Measurements from ENCODE around the gene FRMD1.
A peak's percentile ranks its signal among the peaks of the same experiment; 100 is the strongest.

Gene FRMD1

DNA sequence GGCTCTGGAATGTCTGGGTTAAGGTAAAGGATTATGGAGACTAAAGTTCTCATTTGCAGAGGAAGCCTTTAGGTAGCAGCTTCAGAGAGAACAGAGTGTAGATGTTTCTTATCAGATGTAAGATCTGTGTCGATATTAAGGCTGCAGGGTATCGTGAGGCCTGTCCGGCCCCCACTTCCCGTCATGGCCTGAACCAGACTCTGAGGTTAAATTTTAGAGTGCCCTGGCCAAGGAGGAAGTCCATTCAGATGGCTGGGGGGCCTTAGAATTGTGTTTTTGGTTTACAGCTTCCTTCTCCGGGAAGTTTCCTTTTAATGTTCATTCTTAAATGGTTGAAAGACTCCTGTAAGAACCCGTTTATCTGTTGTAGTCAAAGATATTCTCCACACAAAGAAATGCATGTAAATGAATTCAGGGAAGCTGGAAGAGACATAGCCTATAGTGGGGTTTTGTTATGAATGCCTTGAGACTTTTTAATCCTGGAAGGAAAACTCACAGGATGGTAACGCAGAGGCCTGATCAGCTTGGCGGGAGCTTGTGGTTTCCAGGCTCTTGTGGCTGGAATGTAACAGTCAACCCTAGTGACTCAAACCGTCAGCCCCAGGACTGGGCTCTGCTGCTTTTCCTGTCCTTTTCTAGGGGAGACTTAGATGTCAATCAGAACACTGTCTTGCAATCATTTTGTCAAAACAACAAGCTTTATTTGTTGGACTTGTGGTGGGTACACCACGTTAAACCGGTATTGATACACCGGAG, 46.8 kb downstream of the FRMD1 start:
- no peak for DNase-seq (ENCODE audit: low read depth, low spot score)
- no peak overlapping the region for H3K27ac ChIP-seq

DNA sequence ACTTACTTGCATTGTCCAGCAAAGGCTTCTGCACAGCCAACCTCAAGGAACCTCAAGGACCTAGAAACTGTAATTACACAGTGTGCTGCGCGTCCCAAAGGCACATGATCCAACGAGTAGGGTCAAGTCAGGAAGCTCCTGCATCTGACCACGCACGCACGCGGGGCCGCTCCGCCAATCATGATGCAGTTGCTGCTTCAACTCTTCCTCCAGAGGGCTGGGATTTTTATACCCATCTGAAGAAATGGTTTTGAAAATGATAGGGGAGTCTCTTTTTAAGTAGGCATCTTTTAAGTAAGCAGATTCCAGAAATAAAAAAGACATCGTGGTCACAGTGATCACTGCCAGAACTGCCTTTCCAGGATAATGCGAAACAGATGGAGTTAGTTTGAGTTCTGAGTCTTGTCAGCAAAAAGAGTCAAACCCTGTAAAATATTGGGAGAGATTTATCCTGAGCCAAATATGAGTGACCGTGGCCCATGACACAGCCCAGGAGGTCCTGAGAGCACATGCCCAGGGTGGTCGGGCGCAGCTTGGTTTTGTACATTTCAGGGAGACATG, 47.5 kb downstream of the FRMD1 start:
- no peak overlapping the region for H3K27ac ChIP-seq
- no peak for DNase-seq (ENCODE audit: low read depth, low spot score)

DNA sequence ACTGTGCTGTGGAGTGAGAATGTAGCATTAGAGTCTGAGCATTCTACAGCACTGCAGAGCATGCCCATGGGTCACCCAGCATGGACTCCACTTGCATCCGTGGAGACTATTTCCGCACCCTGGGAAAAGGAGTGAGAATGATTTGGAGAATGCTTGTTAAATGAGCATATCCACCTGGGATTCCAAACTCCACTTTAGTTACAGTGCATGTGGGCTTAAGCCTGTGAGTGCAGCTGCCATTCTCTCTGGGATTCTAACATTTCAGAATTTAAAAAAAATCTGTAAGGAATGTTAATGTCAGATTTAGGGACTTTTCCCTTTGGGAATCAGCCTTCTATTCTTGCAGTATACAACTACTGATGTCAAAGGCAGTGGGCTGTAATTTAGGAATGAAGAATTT, 48.1 kb downstream of the FRMD1 start:
- no peak for DNase-seq (ENCODE audit: low read depth, low spot score)
- H3K27ac ChIP-seq: no peak overlapping the region

DNA sequence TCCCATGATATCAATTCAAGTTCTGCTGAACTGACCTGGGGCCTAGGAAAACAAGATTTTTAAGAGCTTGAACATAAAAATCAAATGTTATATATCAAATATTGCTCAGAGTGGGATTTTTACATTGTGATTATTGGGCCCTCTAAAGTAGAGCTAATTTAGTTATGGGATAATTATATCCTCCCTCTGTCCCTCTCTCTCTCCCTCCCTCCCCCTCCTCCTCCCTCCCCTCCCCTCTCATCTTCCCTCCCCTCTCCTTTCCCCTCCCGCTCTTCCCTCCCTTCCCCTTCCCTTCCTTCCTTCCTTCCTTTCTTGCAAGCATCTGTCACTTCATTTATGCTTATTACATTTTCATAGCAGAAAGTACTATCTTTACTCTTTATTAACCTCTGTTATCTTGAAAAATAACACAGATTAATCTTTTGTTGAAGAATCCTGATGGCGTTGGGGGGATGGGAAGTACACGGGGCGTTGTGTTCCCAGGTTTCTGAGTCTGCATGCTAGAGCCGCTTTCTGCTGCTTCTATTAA, 48.7 kb downstream of the FRMD1 start:
- H3K27ac ChIP-seq: no peak overlapping the region
- no peak for DNase-seq (ENCODE audit: low read depth, low spot score)

- peak; percentile 36 for DNase-seq (ENCODE audit: low read depth, low spot score)
Measured at GRCh38 chr6:168029459-168030217, 49.4 kb downstream of the FRMD1 start.

GRCh38 chr6:168028181-168028580, 50.8 kb downstream of the FRMD1 start:
- no peak for DNase-seq (ENCODE audit: low read depth, low spot score)
- no peak overlapping the region for H3K27ac ChIP-seq

More at GRCh38 chr6:168029459-168030217, 49.4 kb downstream of the FRMD1 start:
- H3K27ac ChIP-seq: no peak overlapping the region

GRCh38 chr6:168027521-168027920, 51.5 kb downstream of the FRMD1 start:
- no peak for DNase-seq (ENCODE audit: low read depth, low spot score)
- H3K27ac ChIP-seq: no peak overlapping the region

- H3K27ac ChIP-seq: no peak overlapping the region
- no peak for DNase-seq (ENCODE audit: low read depth, low spot score)
Measured at GRCh38 chr6:168026925-168027324, 52.1 kb downstream of the FRMD1 start.

DNA sequence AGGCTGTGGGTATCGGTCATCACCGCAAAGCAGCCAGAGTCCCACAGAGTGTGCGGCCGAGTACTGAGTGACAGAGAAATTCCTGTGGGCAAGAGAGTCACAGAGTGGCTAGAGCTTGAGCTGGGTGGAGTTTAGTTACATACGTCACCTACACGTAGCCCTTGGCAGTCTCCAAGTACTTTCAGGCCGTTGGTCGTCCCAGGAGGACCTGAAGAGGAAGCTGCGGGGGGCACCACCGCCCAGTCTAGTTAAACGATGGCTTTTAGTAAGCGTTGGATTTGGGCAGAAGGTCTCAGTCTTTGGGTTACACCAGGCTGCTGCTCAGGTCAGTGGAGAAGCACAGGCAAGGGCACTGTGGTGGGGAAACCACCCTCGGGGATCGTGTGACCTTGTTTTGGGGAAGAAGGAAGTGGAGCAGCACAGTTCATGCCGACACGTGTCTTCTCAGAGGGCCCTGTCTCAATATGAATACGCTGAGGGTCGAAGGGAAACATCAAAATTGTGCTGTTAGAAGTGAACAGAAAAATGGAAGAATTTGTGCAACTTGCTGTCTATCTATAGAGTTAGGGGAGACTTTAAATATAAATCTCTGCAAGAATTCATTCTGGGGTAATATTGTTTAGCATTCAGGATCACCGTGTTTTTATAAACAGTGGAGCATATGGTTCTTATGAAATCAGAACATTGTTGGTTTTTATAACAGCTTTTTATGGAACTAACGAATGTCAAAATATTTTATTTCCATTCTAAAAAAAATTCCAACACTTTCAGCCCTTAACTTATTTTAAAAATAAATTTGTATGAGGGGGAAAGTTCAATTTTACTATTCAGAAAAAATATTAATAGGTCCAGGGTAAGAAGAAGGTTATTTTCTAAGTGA, 52.9 kb downstream of the FRMD1 start:
- no peak overlapping the region for H3K27ac ChIP-seq
- no peak for DNase-seq (ENCODE audit: low read depth, low spot score)

DNA sequence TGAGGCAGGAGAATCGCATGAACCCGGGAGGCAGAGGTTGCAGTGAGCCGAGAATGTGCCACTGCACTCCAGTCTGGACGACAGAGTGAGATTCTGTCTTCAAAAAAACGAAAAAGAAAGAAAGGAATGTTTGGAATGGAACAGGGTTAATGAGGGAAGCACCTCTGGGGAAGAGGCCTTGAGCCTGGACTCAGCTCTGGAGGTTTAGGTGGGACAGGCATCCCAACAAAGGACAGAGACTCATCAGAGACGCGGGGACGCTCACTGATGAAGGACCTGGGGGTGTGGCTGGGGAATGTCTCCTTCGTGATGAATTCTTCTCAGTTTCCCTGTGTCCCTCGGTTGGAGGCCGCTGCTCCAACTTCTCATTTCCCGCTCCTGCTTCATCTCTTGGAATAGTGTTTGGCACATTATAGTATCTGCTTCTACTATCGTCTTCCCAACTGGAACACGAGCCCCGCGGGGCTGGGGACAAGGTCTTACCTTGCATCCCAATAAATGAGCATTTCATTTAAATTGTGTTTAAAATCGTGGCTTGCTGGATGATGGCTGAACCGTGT, 54.0 kb downstream of the FRMD1 start:
- no peak for DNase-seq (ENCODE audit: low read depth, low spot score)
- no peak overlapping the region for H3K27ac ChIP-seq

- DNase-seq (ENCODE audit: low read depth, low spot score): no peak
- H3K27ac ChIP-seq: no peak overlapping the region
Measured at GRCh38 chr6:168022488-168023321, 56.3 kb downstream of the FRMD1 start.

- no peak for DNase-seq (ENCODE audit: low read depth, low spot score)
- no peak overlapping the region for H3K27ac ChIP-seq
Measured at GRCh38 chr6:168021581-168021980, 57.4 kb downstream of the FRMD1 start.

- H3K27ac ChIP-seq: no peak overlapping the region
- no peak for DNase-seq (ENCODE audit: low read depth, low spot score)
Measured at GRCh38 chr6:168020242-168020641, 58.8 kb downstream of the FRMD1 start.

GRCh38 chr6:168018664-168019063, 60.3 kb downstream of the FRMD1 start:
- H3K27ac ChIP-seq: no peak overlapping the region
- no peak for DNase-seq (ENCODE audit: low read depth, low spot score)

DNA sequence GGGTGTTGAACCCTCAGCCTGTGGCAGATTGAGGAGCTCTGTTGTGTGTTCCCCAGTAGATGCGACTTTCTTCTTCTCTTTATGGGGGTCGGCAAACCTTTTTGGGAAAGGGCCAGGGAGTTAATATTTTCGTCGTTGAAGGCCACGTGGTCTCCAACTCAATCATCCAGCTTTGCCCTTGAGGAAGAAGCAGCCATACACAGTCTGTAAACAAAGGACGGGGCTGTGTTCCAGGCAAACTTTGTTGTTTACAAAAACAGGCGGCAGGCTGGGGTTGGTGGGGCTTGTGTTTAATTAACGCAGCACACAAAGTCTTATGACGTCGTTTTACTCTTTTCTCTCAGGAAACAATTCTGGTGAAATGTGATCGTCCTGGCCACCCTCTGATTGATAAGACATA, 61.4 kb downstream of the FRMD1 start:
- H3K27ac ChIP-seq: no peak overlapping the region
- DNase-seq (ENCODE audit: low read depth, low spot score): no peak

GRCh38 chr6:168016721-168017525, 62.1 kb downstream of the FRMD1 start:
- no peak for DNase-seq (ENCODE audit: low read depth, low spot score)
- H3K27ac ChIP-seq: no peak overlapping the region

GRCh38 chr6:168016176-168016620, 62.8 kb downstream of the FRMD1 start:
- no peak for DNase-seq (ENCODE audit: low read depth, low spot score)
- H3K27ac ChIP-seq: no peak overlapping the region

- DNase-seq (ENCODE audit: low read depth, low spot score): no peak
- H3K27ac ChIP-seq: no peak overlapping the region
Measured at GRCh38 chr6:168015482-168016175, 63.4 kb downstream of the FRMD1 start.
